H1 (cell line): ENCODE measurements around the gene SRRM3. TPM values are rescaled to one million over a fixed set of nuclear protein-coding genes. Genes with fewer than 3 reads are reported as not detected.

Experiments used
- CREB1 ChIP-seq: IDR thresholded peaks from 2 replicates; pipeline ENCODE4 v1.6.1; 2012; ENCODE audit warnings: inconsistent platforms
- EP300 ChIP-seq, 2 experiments: IDR thresholded peaks; 1 replicate in 1 of 2; 2 replicates in 1 of 2; pipeline ENCODE4 v1.6.1; 2011 to 2012; ENCODE audit warnings: low read depth in 2 of 2, low read length in 2 of 2, mild to moderate bottlenecking in 2 of 2, borderline replicate concordance in 1 of 2, inconsistent platforms in 1 of 2, moderate library complexity in 1 of 2
- JUN ChIP-seq: IDR thresholded peaks from 2 replicates; pipeline ENCODE4 v1.6.1; 2011; ENCODE audit warnings: low read depth, mild to moderate bottlenecking, improper control_type of control experiment, low read length
- KDM1A ChIP-seq: fragments of 200-600, 300-600 bp; sonication (generic); IDR thresholded peaks from 2 replicates; pipeline ENCODE4 v1.7.1; 2016; ENCODE audit warnings: mild to moderate bottlenecking, low read length, borderline replicate concordance
- KDM5A ChIP-seq: fragments of 200-600 bp; IDR thresholded peaks from 2 replicates; pipeline ENCODE4 v1.7.1; 2012; ENCODE audit warnings: mild to moderate bottlenecking, low read length, inconsistent platforms, mixed read lengths
- NRF1 ChIP-seq: IDR thresholded peaks from 2 replicates; pipeline ENCODE4 v1.6.1; 2011; ENCODE audit warnings: mild to moderate bottlenecking, low read depth, low read length, improper control_type of control experiment
- RFX5 ChIP-seq: IDR thresholded peaks from 2 replicates; pipeline ENCODE4 v1.6.1; 2011; ENCODE audit warnings: low read depth, low read length, improper control_type of control experiment, borderline replicate concordance
- SIN3A ChIP-seq, 2 experiments: IDR thresholded peaks in 1 of 2; conservative IDR thresholded peaks in 1 of 2; 2 replicates each; pipeline ENCODE4 v1.6.1; 2011 to 2012; ENCODE audit warnings: low read length in 2 of 2, improper control_type of control experiment in 1 of 2, low read depth in 1 of 2, mild to moderate bottlenecking in 1 of 2
- SIX5 ChIP-seq: IDR thresholded peaks from 2 replicates; pipeline ENCODE4 v1.6.1; 2011; ENCODE audit warnings: mild to moderate bottlenecking, low read depth, low read length
- SRF ChIP-seq: IDR thresholded peaks from 2 replicates; pipeline ENCODE4 v1.6.1; 2011; ENCODE audit warnings: mild to moderate bottlenecking, low read depth, low read length, moderate library complexity
- polyA plus RNA-seq, 7 experiments: library from polyadenylated mRNA; depleted of rRNA in 3 of 7; stranded (reverse) in 5 of 7; unstranded in 2 of 7; fragments of >200 nt in 5 of 7; fragments of 200-250 nt in 2 of 7; gene quantifications; 1 replicate in 5 of 7; 2 replicates in 1 of 7; 4 replicates in 1 of 7; pipeline versions ENCODE4 v1.2.1 to v1.2.3, GENCODE V29; 2011 to 2013; ENCODE audit warnings: missing spikeins in 2 of 7, mixed read lengths in 2 of 7
- total RNA-seq: library from RNA; stranded (reverse); fragmentation: NEBNext Ultra II Directional; extraction: Animal tissue kit (Norgen Biotek cat#: 25700); gene quantifications from 2 replicates; pipeline ENCODE4 v1.2.1, GENCODE V29; 2021

SRRM3 gene
- total and polyA plus RNA-seq, 2 of the 8 experiments (the other 6 are each of a cell fraction or from before 2014, with no cell fraction given), result 10.4 to 17.4 TPM

GRCh38 chr7:76198202-76198601, 3.5 kb upstream of the SRRM3 start (continued):
- TF ChIP-seq CREB1, result no peak
- no peak for TF ChIP-seq RFX5
- 0 out of 2 replicates have a peak, but pooled peaks have one; percentile 16 for TF ChIP-seq SRF
- TF ChIP-seq JUN, result no peak
- TF ChIP-seq NRF1, result no peak
- TF ChIP-seq SIN3A (conservative IDR thresholded peaks at IDR 0.05 in 1 of 2, IDR thresholded peaks at IDR 0.05 in 1 of 2; ENCODE audit: low read depth in 1 of 2, low read length in 2 of 2), result no peak
- TF ChIP-seq KDM5A, result no peak
- TF ChIP-seq EP300 (IDR thresholded peaks at IDR 0.05; ENCODE audit: borderline replicate concordance in 1 of 2, low read depth in 2 of 2, low read length in 2 of 2), result no peak
- TF ChIP-seq SIX5, result no peak
- no peak for TF ChIP-seq KDM1A
